PC-9 (cell line): ENCODE measurements around the gene STK32A.

ENCODE experiments used
- CTCF ChIP-seq: fragments of 200-600 bp; sonication (generic); conservative IDR thresholded peaks from 2 replicates; pipeline ENCODE4 v1.6.1; 2017; ENCODE audit warnings: mixed run types, antibody characterized with exemption, mild to moderate bottlenecking, moderate library complexity
- EZH2 ChIP-seq: fragments of 200-600 bp; sonication (generic); IDR thresholded peaks from 2 replicates; pipeline ENCODE4 v1.8.0; 2017; ENCODE audit warnings: antibody characterized with exemption, low read depth

GRCh38 chr5:147417135-147417813 is 182.4 kb downstream of the STK32A start:
- TF ChIP-seq CTCF (no peak), EZH2 (no peak)
